ENCODE measurements around the gene LPIN1.
"Not testable (repeated sequence)": the region's sequence is repeated elsewhere in the genome, so short reads cannot be mapped to it uniquely, and the experiment has no call there.

LPIN1 gene

DNA sequence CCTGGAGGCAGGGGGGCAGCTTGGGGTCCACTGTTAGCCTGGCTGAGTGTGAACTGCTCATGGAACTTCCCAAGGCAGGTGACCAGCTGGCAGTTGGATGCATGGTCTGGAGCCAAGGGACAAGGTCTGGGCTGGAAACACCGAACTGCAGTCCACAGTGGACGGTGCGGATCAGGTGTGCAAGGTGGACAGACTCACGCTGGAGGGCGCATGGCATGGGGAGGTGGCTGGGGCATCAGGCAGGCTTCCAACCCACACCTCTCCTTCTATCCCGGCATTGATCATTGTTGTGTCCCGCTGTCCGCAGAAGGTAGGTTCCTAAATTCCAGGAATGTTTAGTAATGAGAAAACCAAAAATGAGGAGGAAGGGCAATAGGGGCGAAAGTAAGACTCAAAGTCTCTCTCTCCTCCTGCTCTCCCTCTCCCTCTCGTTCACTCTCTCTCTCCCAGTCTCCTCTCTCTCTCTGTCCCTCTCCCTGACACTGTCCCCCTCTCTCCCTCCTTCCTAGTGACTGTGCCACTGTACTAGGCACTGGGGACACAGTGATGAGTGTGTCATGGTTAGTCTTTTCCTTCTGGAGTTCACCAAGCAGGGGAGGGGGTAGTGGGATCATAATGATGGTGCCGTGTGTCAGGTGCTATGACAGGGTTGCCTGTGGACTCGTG is 30.3 kb upstream of the LPIN1 start:
- no peak for DNase-seq (ENCODE audit: low read depth)

DNA sequence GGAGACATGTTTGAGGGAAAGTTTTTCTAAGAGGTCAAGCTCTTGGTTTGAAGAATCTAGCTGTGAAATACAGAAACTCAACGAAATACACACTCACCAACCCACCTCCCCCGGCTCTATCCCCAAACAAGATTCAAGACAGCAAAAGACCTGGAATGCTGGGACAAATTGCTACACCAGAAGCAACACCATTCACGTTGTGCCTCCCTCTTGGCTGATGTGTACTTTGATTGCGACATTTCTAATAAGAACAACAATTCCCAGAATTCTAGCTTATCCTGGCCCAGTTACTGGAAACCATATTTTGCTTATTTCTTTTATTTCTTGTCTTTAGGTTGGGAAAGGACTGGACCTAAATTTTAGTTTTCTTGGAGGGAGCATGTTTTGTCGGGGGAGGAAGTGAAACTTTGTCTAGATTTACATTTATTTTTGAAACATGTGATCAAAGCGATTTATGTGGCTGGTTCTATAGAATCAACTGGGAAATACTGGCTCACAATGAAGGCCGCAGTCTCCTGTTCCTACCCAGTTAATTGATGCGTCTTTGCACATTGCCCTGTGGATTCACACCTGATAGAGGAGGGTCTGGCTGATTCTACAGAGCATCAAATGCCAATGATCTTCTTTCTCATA is 29.6 kb upstream of the LPIN1 start:
- no peak for DNase-seq (ENCODE audit: low read depth)

DNA sequence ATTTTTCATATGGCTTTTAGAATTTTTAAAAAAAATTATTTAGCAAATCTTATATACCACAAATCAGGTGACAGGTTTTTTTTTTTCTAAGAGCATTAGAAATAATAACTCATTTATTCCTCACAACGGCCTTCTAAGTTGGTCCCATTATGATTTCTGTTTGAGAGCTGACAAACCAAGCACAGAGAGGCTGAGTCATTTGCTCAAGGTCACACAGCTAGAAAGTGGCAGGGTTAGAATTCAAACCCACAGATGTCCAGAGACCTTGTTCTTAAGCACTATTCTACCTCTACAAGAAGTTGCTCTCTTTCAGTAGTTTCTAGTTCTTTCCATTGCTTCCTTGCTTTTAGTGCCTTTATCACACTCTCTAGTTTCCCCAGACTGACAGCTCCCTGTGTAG is 28.8 kb upstream of the LPIN1 start:
- DNase-seq (ENCODE audit: low read depth): no peak

DNA sequence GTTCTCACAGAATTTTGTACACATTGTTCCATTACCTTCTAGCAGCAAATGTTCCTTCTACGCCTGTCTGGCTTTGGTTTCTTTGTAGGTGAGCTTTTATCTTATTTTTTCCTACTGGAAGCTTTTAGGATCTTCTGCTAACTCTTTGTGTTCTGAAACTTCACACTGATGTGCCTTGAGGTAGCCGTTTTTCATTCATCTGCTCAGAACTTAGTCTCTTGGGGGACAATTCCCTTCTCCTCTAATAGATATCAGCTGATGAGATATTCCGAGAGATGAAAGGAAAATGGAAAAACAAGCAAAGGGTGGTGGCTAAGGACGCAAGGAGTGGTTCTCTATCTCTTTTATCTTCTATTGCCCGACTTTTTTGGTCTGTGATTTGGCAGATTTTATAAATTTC is 27.8 kb upstream of the LPIN1 start:
- no peak for DNase-seq (ENCODE audit: low read depth)

DNA sequence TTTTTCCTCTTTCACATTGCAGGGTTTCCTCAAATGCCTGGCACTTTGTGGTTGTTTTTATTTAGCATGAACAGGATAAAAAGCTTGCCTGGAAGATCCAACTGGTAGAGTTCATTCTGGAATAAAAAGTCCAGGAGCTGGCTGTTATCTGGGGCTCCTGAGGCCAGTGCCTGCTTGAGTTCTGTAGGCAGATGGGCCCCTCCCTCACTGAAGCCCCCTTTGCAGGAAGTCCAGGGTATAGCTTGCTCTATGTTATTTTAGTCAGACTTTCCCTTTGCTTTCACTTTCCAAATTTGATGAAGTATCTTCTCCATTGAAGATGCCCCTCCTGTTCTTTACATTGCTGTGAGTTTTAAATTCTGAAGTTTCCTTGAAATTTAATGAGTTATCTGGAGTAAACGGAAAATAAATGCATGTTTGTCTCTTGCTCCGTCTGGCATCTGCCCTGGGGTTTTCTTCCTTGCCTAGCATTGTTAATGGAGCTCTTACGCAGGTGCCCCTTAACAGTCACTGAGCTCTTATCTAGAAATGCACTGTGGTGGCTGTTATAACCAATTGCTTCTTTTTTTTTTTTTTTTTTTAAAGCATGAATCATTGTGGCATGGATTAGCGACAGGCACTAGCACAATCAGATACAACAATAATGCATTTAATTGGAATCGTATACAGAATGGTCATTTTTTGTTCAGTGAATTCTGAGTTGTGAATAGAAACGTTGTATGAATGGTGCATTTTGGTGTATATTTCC is 27.0 kb upstream of the LPIN1 start:
- no peak for DNase-seq (ENCODE audit: low read depth)

DNA sequence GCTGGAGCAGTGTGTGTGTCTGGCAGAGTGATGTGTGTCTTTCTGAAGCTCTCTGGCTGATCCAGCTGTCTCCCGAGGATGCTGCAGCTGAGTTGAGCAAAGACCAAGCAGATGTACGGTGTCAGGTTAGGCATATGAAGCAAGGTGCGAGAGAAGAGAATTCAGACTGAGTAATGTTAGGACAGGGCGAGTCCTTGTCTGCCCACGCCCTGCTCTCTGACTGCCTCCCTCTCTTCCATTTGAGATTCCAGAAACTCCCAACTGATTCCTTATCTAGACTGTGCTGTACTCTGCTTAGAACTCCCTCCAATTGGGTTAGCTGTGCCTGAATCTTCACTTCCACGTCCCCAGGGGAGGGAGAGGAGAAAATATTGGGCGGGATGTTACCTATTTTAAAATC is 25.7 kb upstream of the LPIN1 start:
- no peak for DNase-seq (ENCODE audit: low read depth)

DNA sequence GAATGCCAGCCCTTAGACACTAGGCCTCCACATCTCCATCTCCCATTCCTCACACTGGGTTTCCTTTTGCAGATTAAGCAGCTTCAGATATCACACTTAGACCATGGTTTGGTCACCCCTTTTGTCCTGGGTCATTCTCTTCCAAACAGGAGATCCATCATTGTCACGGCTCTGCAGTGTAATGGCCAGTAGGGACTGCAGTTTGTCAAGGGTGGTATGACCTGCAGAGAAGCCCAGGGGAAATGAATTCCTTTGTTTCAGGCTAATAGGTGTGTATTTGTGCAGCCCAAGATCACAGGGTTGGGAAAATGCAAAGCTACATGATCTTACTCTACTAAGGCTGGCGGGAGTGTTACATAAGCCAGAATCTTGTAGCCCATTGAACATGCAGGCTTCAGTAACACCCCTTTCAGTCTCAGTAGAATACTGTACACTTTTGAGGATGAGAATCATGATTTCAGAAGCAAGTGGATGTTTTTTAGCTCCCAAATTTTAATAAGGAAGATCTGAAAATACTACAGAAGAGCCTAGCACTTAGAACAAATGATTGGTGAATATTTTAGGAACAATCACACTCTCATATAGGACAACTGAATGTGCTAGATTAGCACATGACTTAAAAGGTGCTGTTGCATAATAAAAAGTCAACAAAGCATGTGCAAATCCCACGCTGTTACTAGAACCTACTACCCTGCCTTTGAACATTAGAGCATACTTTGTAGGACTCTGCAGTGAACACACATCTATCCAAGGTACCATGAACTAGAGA is 24.0 kb upstream of the LPIN1 start:
- DNase-seq (ENCODE audit: low read depth): no peak

DNA sequence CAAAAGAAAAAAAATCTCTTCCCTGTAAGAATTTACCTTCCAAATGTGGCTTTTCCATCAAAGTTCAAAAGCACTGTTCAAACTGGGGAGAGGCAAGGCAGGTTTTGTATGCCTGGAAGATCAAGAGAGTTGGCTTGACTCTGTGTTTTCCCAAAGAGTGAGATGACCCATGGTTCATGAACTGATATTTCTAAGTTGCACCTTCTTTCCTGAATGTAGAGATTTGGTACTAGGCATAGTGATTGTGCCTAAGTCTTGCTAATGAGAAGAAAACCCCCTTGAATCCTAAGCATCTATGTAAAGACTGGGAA is 23.4 kb upstream of the LPIN1 start:
- DNase-seq (ENCODE audit: low read depth): no peak

DNA sequence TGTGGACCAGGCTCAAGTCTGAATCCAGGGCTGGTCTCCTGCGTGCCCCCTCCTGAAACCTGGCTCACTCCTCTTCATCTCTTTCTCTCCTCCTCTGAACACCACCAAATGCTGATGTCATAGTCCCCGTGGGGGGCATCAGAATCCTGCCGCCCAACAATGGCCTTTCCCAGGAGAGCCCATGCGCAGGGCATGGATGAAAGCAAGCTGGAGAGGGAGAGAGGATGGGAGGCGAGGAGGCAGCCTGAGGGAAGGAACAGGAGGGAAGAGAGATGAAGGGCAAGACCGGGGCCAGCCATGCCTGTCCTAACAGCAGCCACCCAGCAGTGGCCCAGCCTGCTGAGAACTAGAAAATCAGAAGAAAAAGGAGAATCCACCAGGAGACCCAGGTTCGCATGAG is 22.3 kb upstream of the LPIN1 start:
- DNase-seq (ENCODE audit: low read depth): no peak

DNA sequence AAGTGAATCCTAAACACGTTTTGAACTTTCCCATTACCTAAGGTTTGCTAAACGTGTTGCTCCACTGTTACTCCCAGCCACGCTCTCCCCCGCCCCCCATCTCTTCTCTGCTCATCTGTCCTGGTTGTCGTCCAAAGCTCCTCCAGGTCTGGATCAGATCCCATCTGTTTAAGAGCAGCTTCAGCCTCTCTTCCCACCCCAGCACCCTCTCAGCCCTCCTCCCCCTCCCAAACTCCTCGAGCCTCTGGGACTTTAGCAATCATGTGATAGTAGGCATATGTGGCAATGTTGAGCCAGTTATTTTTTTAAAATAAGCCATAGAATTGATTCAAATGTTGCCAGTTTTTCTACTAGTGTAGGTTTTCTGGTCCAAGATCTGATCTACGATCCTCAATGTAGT is 20.0 kb upstream of the LPIN1 start:
- DNase-seq (ENCODE audit: low read depth): no peak

DNA sequence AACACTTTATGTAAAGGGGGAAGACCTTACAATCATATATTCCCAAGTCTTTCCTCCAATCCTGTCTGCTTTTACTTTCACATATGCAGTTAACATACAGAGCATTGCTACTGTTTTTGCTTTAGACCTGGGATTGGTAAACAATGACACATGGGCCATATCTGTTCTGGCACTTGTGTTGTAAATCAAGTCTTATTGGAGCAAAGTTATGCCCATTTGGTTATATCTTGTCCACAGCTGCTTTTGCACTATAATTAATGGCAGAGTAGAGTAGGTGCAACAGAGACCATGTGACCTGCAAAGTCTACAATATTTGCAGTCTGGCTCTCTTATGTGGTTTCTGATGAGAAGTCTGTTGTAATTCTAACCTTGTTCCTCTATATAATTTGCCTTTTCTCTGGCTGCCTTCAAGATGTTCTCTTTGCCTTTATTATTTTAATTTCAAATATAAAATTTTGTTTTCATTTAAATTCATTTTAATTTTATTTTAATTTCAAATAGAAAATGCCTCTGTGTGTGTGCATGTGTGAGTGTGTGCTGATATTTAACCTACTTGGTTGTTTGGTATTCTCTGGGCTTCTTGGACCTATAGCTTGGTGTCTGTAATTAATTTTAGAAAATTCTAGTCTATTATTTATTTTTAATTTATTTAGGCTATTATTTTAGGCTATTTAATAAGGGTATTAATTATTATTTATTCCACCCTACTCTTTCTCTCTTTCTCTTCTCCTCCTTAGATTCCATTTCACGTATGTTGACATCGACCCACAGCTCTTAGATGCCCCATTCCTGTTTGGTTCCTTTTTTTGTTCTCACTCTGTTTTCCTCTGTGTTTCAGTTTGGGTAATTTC is 16.8 kb upstream of the LPIN1 start:
- no peak for DNase-seq (ENCODE audit: low read depth)

DNA sequence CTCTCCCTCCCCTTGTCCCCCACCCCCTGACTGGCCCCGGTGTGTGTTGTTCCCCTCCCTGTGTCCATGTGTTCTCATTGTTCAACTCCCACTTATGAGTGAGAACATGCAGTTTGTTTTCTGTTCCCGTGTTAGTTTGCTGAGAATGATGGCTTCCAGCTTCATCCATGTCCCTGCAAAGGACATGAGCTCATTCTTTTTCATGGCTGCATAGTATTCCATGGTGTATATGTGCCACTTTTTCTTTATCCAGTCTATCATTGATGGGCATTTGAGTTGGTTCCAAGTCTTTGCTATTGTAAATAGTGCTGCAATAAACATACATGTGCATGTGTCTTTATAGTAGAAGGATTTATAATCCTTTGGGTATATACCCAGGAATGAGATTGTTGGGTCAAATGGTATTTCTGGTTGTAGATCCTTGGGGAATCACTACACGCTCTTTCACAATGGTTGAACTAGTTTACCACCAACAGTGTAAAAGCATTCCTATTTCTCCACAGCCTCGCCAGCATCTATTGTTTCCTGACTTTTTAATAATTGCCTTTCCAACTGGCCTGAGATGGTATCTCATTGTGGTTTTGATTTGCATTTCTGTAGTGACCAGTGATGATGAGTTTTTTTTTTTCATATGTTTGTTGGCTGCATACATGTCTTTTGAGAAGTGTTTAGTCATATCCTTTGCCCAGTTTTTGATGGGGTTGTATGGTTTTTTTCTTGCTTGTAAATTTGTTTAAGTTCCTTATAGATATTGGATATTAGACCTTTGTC is 15.0 kb upstream of the LPIN1 start:
- DNase-seq (ENCODE audit: low read depth): not testable (repeated sequence)

DNA sequence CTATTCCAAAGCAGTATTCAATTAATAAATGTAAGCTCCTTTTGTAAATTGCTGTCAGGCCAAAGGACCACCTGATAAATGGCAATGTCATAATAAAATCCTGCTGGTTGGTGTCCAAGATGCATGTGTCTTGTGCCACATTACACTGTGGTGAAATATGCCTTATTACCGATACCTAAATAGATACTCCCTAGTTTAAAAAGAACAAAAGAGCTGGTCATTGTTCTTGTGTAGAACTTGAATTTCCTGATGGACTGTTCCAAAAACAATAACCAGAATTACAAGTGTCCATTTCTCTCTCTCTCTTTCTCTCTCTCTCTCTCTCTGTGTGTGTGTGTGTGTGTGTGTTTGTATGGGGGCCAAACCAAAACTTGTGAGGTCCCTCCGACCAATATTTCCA is 13.8 kb upstream of the LPIN1 start:
- no peak for DNase-seq (ENCODE audit: low read depth)

DNA sequence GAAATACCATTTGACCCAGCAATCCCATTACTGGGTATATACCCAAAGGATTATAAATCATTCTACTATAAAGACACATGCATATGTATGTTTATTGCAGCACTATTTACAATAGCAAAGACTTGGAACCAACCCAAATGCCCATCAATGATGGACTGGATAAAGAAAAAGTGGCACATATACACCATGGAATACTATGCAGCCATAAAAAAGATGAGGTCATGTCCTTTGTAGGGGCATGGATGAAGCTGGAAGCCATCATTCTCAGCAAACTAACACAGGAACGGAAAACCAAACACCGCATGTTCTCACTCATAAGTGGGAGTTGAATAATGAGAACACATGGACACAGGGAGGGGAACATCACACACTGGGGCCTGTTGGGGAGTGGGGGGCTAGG is 8.6 kb upstream of the LPIN1 start:
- DNase-seq (ENCODE audit: low read depth): not testable (repeated sequence)

DNA sequence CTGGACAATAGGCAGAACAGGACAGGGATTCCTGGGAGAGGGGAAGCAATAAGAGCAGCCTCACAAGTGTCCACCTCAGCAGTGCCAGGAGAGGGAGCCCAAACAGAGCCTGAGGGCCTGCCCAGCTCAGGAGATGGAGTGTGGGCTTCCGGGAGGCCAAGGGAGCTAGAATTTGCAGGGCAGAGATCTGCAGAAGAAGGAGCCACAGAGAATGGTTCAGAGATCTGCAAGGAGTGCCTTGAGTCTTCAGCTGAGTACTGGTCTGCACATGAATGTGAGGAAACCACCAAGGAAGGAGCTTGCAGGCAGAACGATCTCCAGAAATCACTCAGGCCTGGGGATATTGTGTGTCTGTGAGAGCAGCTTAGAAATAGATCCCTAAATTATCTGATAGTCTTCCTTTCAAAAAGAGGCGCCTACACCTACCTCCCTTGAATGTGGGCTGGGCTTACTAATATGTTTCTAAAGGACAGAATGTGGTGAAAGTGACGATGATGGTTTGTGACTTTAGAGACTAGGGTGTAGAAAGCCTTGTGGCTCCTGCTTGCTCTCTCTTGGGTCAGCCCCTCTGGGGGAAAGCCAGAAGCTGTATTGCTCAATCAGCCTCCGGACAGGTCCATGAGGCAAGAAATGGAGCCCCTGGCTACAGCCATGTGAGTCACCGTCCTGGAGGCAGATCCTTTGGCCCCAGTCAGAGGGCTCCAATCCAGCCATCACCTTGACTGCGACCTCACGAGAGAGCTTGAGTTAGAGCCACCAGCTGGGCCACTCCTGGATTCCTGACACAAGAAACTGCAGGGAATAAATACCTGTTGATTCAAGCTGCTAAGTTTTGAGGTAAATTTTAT is 7.6 kb upstream of the LPIN1 start:
- DNase-seq (ENCODE audit: low read depth): no peak

DNA sequence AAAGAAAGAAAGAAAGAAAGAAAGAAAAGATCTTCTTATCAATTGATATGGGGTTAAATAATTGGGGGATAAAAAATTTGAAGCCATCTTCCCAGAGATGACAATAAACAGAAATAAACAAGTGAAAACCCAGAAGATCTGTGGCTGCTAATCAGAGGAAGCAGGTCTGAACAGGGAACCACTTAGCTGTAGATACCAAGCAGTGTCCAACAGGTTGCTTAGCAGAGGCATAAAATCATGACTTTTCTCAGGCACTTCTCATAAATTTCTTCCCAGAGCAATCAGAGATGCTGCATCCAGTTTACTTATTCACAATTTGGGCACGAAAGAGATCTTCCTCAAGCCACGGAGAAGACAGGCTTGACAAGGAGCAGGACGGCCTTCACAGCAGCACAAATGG is 5.7 kb upstream of the LPIN1 start:
- no peak for DNase-seq (ENCODE audit: low read depth)

DNA sequence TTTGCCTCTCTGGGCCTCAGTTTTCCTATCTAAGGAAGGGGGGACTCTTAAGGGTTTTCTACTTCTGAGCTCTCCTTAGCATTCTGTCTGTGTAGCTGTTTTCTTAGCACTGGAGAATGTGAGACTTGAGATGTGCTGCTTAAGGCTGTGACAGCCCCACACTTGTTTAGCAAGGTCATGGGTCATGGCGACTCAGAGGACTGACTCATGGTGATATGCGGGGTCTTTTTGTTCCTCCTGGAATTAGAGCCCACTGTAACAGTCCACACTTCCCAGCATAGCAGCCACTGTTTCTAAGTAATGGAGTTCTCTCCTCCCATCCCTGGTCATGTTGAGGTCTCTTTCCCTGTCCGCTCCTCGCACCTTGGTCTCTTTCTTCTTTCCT is 4.1 kb upstream of the LPIN1 start:
- DNase-seq (ENCODE audit: low read depth): no peak

DNA sequence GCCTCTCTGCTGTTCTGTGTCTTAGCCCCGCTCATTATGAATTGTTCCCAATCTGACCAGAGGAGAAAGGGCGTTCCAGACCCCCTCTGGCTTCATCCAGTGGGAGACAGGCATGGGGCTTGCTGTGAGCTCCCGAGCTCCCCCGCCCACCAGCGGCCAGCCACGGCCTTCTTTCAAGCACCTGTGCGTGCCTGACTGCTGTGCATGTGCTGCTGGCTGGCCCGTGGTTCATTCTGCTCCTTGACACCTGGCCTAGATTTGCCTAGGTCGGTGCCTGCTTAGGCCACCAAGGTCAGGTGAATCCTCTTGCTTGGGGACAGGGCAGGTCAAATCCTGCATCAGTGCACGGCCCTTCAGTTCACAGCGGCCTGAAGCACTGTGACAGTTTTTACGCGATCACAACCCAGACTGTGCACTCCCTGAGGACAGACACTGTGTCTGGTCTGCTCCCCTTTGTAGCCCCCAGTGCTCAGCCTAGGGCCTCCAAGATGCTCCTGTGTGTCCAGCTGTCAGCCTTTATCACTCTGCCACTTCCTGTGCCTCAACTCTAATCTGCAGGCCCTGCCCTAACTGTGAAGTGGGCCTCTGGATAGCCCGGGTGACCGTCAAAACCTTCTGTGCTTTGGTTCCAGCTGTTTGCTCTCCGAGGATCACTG is 3.6 kb upstream of the LPIN1 start:
- no peak for DNase-seq (ENCODE audit: low read depth)

DNA sequence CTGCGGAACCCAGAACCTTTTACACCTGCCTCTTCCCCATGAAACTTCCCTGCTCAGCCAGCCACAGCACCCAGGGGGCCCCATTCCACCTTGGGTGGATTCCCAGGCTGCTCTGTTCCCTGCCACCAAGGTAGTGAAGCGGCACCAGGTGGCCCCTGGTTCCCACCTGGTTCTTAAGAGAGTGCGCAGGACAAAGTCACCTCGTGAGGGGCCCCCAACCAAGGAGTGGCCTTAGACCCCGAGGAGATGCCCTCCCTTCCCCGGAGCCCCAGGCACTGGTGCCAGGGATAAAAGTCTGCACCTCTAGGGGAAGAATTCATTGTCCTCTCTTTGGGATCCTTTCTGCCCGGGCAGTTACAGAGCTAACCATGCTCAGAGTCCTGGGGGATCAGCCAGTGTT is 3.1 kb upstream of the LPIN1 start:
- DNase-seq (ENCODE audit: low read depth): no peak
